SK-N-SH (cell line): ENCODE measurements around the gene MEIS2.

Experiments used
- CTCF ChIP-seq: fragments of 200-600 bp; sonication (generic); IDR thresholded peaks from 2 replicates; pipeline ENCODE4 v1.6.1; 2017; ENCODE audit warnings: antibody characterized with exemption, mild to moderate bottlenecking, moderate library complexity
- FOSL2 ChIP-seq: IDR thresholded peaks from 2 replicates; pipeline ENCODE4 v1.4.0; 2012; ENCODE audit warnings: low read depth, mild to moderate bottlenecking, moderate library complexity, borderline replicate concordance
- JUND ChIP-seq: IDR thresholded peaks from 2 replicates; pipeline ENCODE4 v1.4.0; 2012
- PBX3 ChIP-seq: IDR thresholded peaks from 2 replicates; pipeline ENCODE4; 2012
- POLR2AphosphoS5 ChIP-seq: IDR thresholded peaks from 2 replicates; pipeline ENCODE4 v1.6.1; 2012; ENCODE audit warnings: low read depth, low read length
- RCOR1 ChIP-seq: fragments of 150-350 bp; IDR thresholded peaks from 2 replicates; pipeline ENCODE4 v1.6.1; 2017; ENCODE audit warnings: antibody characterized with exemption, low read length
- REST ChIP-seq: IDR thresholded peaks from 2 replicates; pipeline ENCODE4 v1.6.1; 2012; ENCODE audit warnings: mild to moderate bottlenecking, low read depth, low read length, moderate library complexity
- SIN3A ChIP-seq: IDR thresholded peaks from 2 replicates; pipeline ENCODE4 v1.6.1; 2012; ENCODE audit warnings: low read depth, mild to moderate bottlenecking, low read length, moderate library complexity, borderline replicate concordance
- TAF1 ChIP-seq: IDR thresholded peaks from 2 replicates; pipeline ENCODE4 v1.6.1; 2012; ENCODE audit warnings: low read depth, mild to moderate bottlenecking, low read length, moderate library complexity, borderline replicate concordance

GRCh38 chr15:37086120-37086519 is 14.2 kb downstream of the MEIS2 start:
- TF ChIP-seq PBX3 (no peak), SIN3A (no peak), FOSL2 (no peak), POLR2AphosphoS5 (no peak), REST (no peak), TAF1 (no peak), CTCF (no peak), RCOR1 (no peak), JUND (no peak)
